GM10248 (cell line): ENCODE results near the gene ZFP91.
A peak's percentile ranks its signal among the peaks of the same experiment; 100 is the strongest.
"Not testable (repeated sequence)": the region's sequence is repeated elsewhere in the genome, so short reads cannot be mapped to it uniquely, and the experiment has no call there.

ENCODE experiments used
- CTCF ChIA-PET: fragments of 300-600 bp; sonication (Branson Sonifier 250); formaldehyde crosslinking; extraction: SDS; loops from one replicate; lab custom pipeline; 2021; ENCODE audit warnings: antibody characterized with exemption; lab: Yijun Ruan, JAX
- POLR2A ChIA-PET: fragments of 350-650 bp; sonication (Branson Sonifier 250); formaldehyde crosslinking; extraction: SDS; loops from one replicate; lab custom pipeline; 2020; ENCODE audit warnings: antibody characterized with exemption; lab: Yijun Ruan, JAX
- DNase-seq: peaks from one replicate; pipeline ENCODE4 v3.0.0; 2012; ENCODE audit errors: extremely low spot score
- CTCF ChIP-seq: IDR thresholded peaks from 2 replicates; pipeline ENCODE4 v1.5.1; 2012; ENCODE audit warnings: mild to moderate bottlenecking, low read depth; ENCODE audit errors: extremely low read depth, missing control alignments, control extremely low read depth

The ZFP91 gene

GRCh38 chr11:58561394-58562098, 17.3 kb upstream of the ZFP91 start:
- DNase-seq, result no peak
- POLR2A ChIA-PET, result no interaction called here
- CTCF ChIA-PET, result interaction anchor here (1.4 to 4.4 kb wide), 4 partner anchors 14 to 68 kb away, joined by 3 to 20 read pairs (median 12); partner anchors contain the start of gene LPXN
- TF ChIP-seq CTCF, result no peak

DNA sequence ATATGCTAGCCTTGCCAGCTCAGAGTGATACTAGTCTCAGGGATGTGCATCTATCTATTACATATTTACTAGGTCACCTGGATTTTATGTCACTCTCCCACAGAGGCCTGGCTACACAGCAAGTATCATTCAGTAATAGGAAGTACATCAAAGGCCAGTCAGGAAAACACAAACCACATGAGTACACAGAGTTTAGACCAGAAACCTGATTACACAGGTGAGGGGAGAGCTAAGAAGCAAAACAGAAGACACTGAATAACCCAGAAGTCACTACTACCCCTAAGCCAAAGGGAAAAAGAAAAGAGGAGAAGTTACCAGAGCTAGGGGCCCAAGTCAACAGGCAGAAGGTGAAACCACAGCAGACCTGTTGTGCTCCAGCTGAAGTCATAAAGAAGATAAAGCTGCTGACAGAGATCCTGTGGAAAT, 16.5 kb upstream of the ZFP91 start:
- POLR2A ChIA-PET, result no interaction called here
- CTCF ChIA-PET, result interaction anchor here (1.4 to 4.4 kb wide), 3 partner anchors 14 to 67 kb away, joined by 3 to 20 read pairs (median 15); partner anchors contain the start of gene LPXN
- peak; percentile 17 for DNase-seq
- no peak for TF ChIP-seq CTCF

- POLR2A ChIA-PET, result no interaction called here
- no peak for TF ChIP-seq CTCF
- CTCF ChIA-PET, result interaction anchor here (0.9 to 4.4 kb wide), 13 partner anchors 9 to 764 kb away, joined by 3 to 20 read pairs (median 3); partner anchors contain the start of gene LPXN
- DNase-seq, result no peak
These were observed 14.6 kb upstream of the ZFP91 start for GRCh38 chr11:58564231-58564630.

GRCh38 chr11:58567889-58568512, 10.9 kb upstream of the ZFP91 start:
- TF ChIP-seq CTCF, result peak; percentile 64
- DNase-seq, result peak; percentile 45
- ChIA-PET CTCF (interaction anchor here (0.6 to 4.8 kb wide), 59 partner anchors 9 to 1110 kb away, joined by 3 to 49 read pairs (median 4); partner anchors contain the start of genes CNTF, FAM111A, LPXN and OR5B21), POLR2A (interaction anchor here (0.5 to 2.1 kb wide), 2 partner anchors 9 to 10 kb away, joined by 4 to 11 read pairs; no protein-coding TSS in a partner anchor)

GRCh38 chr11:58572906-58573305, 6.0 kb upstream of the ZFP91 start:
- DNase-seq, result not testable (repeated sequence)
- ChIA-PET POLR2A (interaction anchor here (0.6 to 0.7 kb wide), 2 partner anchors 54 to 273 kb away, joined by 3 to 11 read pairs; no protein-coding TSS in a partner anchor), CTCF (interaction anchor here (0.8 to 1.3 kb wide), 3 partner anchors 11 to 216 kb away, joined by 3 to 4 read pairs (median 3); no protein-coding TSS in a partner anchor)

DNA sequence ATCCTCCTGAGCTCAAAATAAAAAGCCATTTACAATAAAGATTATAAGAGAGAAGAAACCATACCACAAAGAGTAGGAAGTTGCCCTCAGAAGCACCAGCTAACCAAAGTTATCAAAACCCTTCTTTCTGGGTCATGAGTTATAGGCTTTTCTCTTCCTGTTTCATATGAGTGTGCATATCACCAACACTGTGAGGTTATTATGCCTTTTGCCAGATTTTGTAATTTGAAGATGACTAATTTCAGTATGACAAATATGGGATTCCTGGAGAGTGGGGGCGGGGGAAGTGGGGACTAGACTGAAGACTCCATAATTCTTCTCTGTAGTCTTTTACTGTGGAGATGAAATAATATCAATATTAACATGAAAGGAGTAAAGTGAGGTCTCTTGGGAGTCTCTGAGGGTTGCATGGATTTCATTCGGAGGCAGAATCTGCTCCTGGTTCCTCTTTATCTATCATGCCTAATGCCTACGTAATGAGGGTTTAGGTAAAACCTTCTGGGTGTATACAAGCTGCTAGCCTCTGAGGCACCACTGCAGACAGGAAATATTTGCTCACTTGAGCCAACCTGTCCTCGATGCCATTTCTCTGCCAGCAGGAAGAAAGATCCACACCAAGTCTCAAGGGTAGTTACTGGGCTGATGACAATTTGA, 5.3 kb upstream of the ZFP91 start:
- DNase-seq, result peak; percentile 27
- ChIA-PET CTCF (interaction anchor here (0.8 to 1.3 kb wide), 4 partner anchors 10 to 215 kb away, joined by 3 to 4 read pairs (median 4); no protein-coding TSS in a partner anchor), POLR2A (interaction anchor here (0.6 to 0.7 kb wide), 2 partner anchors 53 to 273 kb away, joined by 3 to 11 read pairs; no protein-coding TSS in a partner anchor)
- TF ChIP-seq CTCF, result no peak
